ENCODE results near the gene MTUS2. TPM values are rescaled to one million over a fixed set of nuclear protein-coding genes. Genes with fewer than 3 reads are reported as not detected.

MTUS2 gene
- total RNA-seq, 1 donor from 2014 or later, result 6.8 TPM

- Mint-ChIP-seq H3K36me3 (ENCODE audit: unreplicated experiment) (no peaks in the 10 kb centered on the region), H3K27me3 (ENCODE audit: unreplicated experiment) (no peaks in the 10 kb centered on the region), H3K4me1 (ENCODE audit: low read depth, unreplicated experiment) (peaks cover 6% of the 10 kb centered on the region), H3K9me3 (ENCODE audit: unreplicated experiment) (no peaks in the 10 kb centered on the region), H3K27ac (ENCODE audit: unreplicated experiment) (no peak overlapping the region), H3K4me3 (ENCODE audit: unreplicated experiment) (no peak overlapping the region)
- TF ChIP-seq, protein P1, sequence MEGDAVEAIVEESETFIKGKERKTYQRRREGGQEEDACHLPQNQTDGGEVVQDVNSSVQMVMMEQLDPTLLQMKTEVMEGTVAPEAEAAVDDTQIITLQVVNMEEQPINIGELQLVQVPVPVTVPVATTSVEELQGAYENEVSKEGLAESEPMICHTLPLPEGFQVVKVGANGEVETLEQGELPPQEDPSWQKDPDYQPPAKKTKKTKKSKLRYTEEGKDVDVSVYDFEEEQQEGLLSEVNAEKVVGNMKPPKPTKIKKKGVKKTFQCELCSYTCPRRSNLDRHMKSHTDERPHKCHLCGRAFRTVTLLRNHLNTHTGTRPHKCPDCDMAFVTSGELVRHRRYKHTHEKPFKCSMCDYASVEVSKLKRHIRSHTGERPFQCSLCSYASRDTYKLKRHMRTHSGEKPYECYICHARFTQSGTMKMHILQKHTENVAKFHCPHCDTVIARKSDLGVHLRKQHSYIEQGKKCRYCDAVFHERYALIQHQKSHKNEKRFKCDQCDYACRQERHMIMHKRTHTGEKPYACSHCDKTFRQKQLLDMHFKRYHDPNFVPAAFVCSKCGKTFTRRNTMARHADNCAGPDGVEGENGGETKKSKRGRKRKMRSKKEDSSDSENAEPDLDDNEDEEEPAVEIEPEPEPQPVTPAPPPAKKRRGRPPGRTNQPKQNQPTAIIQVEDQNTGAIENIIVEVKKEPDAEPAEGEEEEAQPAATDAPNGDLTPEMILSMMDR (IDR thresholded peaks at IDR 0.05; ENCODE audit: partially characterized antibody, unreplicated experiment), result no peak
- no peak for DNase-seq
Measured at GRCh38 chr13:28976195-28976594, 156.1 kb downstream of the MTUS2 start.

DNA sequence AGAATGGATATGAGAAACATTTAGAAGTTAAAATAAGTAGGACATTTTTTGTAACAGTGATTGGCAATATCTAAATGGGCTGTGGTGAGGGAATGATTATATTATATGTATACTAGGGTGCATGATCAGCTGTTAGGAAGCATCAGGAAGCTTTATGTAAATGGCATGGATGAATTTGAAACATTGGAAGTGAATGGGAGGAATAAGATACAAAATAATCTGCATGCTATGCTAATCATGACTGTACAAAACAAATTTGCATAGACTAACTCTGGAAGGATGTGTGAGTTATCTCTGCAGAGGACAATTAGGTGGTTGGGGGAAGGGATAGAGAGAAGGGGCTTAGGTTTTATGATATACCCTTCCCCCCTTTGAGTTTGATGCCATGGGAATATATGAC, 156.5 kb downstream of the MTUS2 start:
- no peak for DNase-seq
- H3K27me3 Mint-ChIP-seq (ENCODE audit: unreplicated experiment), result no peaks in the 10 kb centered on the region
- TF ChIP-seq, protein P1 (IDR thresholded peaks at IDR 0.05; ENCODE audit: partially characterized antibody, unreplicated experiment), result no peak
- H3K4me1 Mint-ChIP-seq (ENCODE audit: low read depth, unreplicated experiment), result peaks cover 6% of the 10 kb centered on the region
- H3K4me3 Mint-ChIP-seq (ENCODE audit: unreplicated experiment), result no peak overlapping the region
- H3K27ac Mint-ChIP-seq (ENCODE audit: unreplicated experiment), result no peak overlapping the region
- H3K9me3 Mint-ChIP-seq (ENCODE audit: unreplicated experiment), result no peaks in the 10 kb centered on the region
- no peaks in the 10 kb centered on the region for H3K36me3 Mint-ChIP-seq (ENCODE audit: unreplicated experiment)

- no peaks in the 10 kb centered on the region for H3K27me3 Mint-ChIP-seq (ENCODE audit: unreplicated experiment)
- H3K27ac Mint-ChIP-seq (ENCODE audit: unreplicated experiment), result no peak overlapping the region
- H3K4me1 Mint-ChIP-seq (ENCODE audit: low read depth, unreplicated experiment), result peaks cover 7% of the 10 kb centered on the region
- no peak for DNase-seq
- H3K4me3 Mint-ChIP-seq (ENCODE audit: unreplicated experiment), result no peak overlapping the region
- TF ChIP-seq, protein P1 (IDR thresholded peaks at IDR 0.05; ENCODE audit: partially characterized antibody, unreplicated experiment), result no peak
- no peaks in the 10 kb centered on the region for H3K36me3 Mint-ChIP-seq (ENCODE audit: unreplicated experiment)
- no peaks in the 10 kb centered on the region for H3K9me3 Mint-ChIP-seq (ENCODE audit: unreplicated experiment)
Measured at GRCh38 chr13:28978574-28978973, 158.4 kb downstream of the MTUS2 start.

DNA sequence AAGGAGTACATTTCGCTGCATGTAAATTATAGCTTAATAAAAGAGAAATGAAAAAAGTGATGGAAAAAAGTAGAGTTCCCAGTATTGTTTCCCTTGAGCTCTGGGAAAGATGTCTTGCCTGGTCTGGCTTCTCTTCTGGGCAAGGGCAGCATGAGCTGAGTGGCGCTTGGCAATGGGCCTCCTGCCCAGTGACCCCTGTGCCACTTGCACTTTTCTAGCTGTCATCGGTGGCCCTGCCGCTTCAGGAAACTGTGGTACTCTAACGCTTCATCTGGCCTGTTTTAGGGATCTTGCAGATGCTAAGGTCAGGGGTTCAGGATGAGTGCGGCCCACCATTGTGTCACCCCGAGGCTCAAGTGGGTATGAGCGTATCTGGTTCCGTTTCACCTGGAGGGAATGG, 161.4 kb downstream of the MTUS2 start:
- H3K4me3 Mint-ChIP-seq (ENCODE audit: unreplicated experiment), result no peak overlapping the region

DNA sequence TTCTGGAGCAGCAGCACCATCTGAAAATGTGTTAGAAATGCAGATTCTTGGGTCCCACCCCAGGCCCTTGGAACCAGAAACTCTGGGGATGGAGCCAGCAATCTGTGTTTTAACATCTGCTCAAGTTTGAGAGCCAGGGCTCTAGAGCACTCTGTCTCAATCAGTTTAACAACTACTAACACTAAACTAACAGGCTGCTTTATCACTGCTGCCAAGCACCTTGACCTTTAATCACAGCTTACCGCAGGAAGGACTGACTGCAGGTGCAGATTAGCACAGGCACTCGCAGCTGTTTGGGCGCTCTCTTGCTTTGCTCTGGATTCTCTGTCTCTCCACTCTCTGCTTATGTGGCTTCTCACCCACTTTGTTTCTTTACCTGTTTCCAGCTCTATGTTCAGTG, 163.5 kb downstream of the MTUS2 start:
- TF ChIP-seq, protein P1 (IDR thresholded peaks at IDR 0.05; ENCODE audit: partially characterized antibody, unreplicated experiment), result no peak
- Mint-ChIP-seq H3K9me3 (ENCODE audit: unreplicated experiment) (no peaks in the 10 kb centered on the region), H3K36me3 (ENCODE audit: unreplicated experiment) (no peaks in the 10 kb centered on the region), H3K4me1 (ENCODE audit: low read depth, unreplicated experiment) (peaks cover 5% of the 10 kb centered on the region), H3K27me3 (ENCODE audit: unreplicated experiment) (no peaks in the 10 kb centered on the region), H3K27ac (ENCODE audit: unreplicated experiment) (no peak overlapping the region), H3K4me3 (ENCODE audit: unreplicated experiment) (no peak overlapping the region)
- no peak for DNase-seq

More for the DNA sequence above, 161.4 kb downstream of the MTUS2 start:
- TF ChIP-seq, protein P1 (IDR thresholded peaks at IDR 0.05; ENCODE audit: partially characterized antibody, unreplicated experiment), result no peak
- Mint-ChIP-seq H3K27me3 (ENCODE audit: unreplicated experiment) (no peaks in the 10 kb centered on the region), H3K9me3 (ENCODE audit: unreplicated experiment) (no peaks in the 10 kb centered on the region), H3K4me1 (ENCODE audit: low read depth, unreplicated experiment) (peaks cover 5% of the 10 kb centered on the region), H3K27ac (ENCODE audit: unreplicated experiment) (no peak overlapping the region), H3K36me3 (ENCODE audit: unreplicated experiment) (no peaks in the 10 kb centered on the region)
- no peak for DNase-seq

Measured in glutamatergic neuron (in vitro differentiated cells).